HepG2 (cell line): ENCODE measurements around the gene WBP2NL. TPM values are rescaled to one million over a fixed set of nuclear protein-coding genes. Genes with fewer than 3 reads are reported as not detected.
A peak's percentile ranks its signal among the peaks of the same experiment; 100 is the strongest.

Experiments
- ATAC-seq: fragments of 200-7000 bp; cut with Tn5 transposase; 3 replicates; pipeline ENCODE4 v1.9.1; 2020; ENCODE audit warnings: mild to moderate bottlenecking, moderate library complexity
- BruUV-seq: library from RNA; stranded (reverse); fragments of 400-500 nt; replicated peaks from 2 replicates; lab custom pipeline; 2021; lab: Mats Ljungman, UMichigan
- CTCF ChIA-PET: fragments of 300-600 bp; formaldehyde crosslinking; extraction: SDS; loops from one replicate; lab custom pipeline; 2021; ENCODE audit warnings: low total read pairs, inconsistent platforms, low intra/inter-chr PET ratio; lab: Yijun Ruan, JAX
- POLR2A ChIA-PET: fragments of 350-600 bp; sonication (Branson Sonifier 250); formaldehyde crosslinking; loops from one replicate; lab custom pipeline; 2020; ENCODE audit warnings: antibody characterized with exemption, inconsistent platforms; lab: Yijun Ruan, JAX
- DNase-seq: peaks from one replicate; pipeline ENCODE4 v3.0.0-alpha.2; 2015; ENCODE audit warnings: low spot score
- FAIRE-seq: peaks from 3 replicates; lab custom pipeline; 2011; peaks lifted over from hg19 to GRCh38; lab: Jason Lieb, UNC
- H2AFZ ChIP-seq: one replicate; pipeline ENCODE4 v1.6.1; 2011; ENCODE audit warnings: low read length, inconsistent platforms
- H3K27ac ChIP-seq: fragments of 300-600 bp; 3 replicates; pipeline ENCODE4 v1.8.0; 2011; ENCODE audit warnings: mixed run types, mild to moderate bottlenecking, mixed read lengths, low read length, inconsistent platforms; ENCODE audit not compliant: insufficient read depth; ENCODE audit errors: extremely low read length
- H3K27me3 ChIP-seq, 2 experiments: fragments of 200-600 bp in 1 of 2; 2 replicates in 1 of 2; 3 replicates in 1 of 2; pipeline versions ENCODE4 v1.6.0 to v1.8.0; 2011; ENCODE audit warnings: low read length in 2 of 2, mild to moderate bottlenecking in 2 of 2, moderate library complexity in 2 of 2, inconsistent platforms in 1 of 2; ENCODE audit not compliant: insufficient read depth in 2 of 2, control insufficient read depth in 1 of 2
- H3K36me3 ChIP-seq, 2 experiments: fragments of 200-600 bp in 1 of 2; replicated peaks in 1 of 2; 2 replicates in 1 of 2; 3 replicates in 1 of 2; pipeline versions ENCODE4 v1.5.1 to v1.8.0; 2011; ENCODE audit warnings: low read length in 2 of 2, inconsistent platforms in 1 of 2; ENCODE audit not compliant: insufficient read depth in 2 of 2, control insufficient read depth in 1 of 2
- H3K4me1 ChIP-seq: 2 replicates; pipeline ENCODE4 v1.5.1; 2012; ENCODE audit warnings: low read length, inconsistent platforms; ENCODE audit not compliant: insufficient read depth
- H3K4me2 ChIP-seq: 2 replicates; pipeline ENCODE4 v1.6.0; 2011; ENCODE audit warnings: low read depth, low read length, inconsistent platforms
- H3K4me3 ChIP-seq, 3 experiments: fragments of 200-600 bp in 1 of 3; sonication (generic), shearing (Covaris generic) in 1 of 3; replicated peaks in 1 of 3; 2 replicates each; pipeline ENCODE4 v1.5.1; 2011 to 2016; ENCODE audit warnings: low read length in 3 of 3, inconsistent platforms in 2 of 3, low read depth in 2 of 3, mild to moderate bottlenecking in 2 of 3, control low read depth in 1 of 3, mixed read lengths in 1 of 3; ENCODE audit not compliant: insufficient read depth in 1 of 3
- H3K79me2 ChIP-seq: one replicate; pipeline ENCODE4 v1.6.1; 2011; ENCODE audit warnings: low read length, inconsistent platforms; ENCODE audit not compliant: insufficient read depth
- H3K9ac ChIP-seq: 2 replicates; pipeline ENCODE4 v1.6.0; 2011; ENCODE audit warnings: mild to moderate bottlenecking, low read depth, low read length, inconsistent platforms; ENCODE audit not compliant: insufficient read depth
- H3K9me3 ChIP-seq: 2 replicates; pipeline ENCODE4 v1.5.1; 2012; ENCODE audit warnings: mild to moderate bottlenecking, low read length
- H4K20me1 ChIP-seq: 2 replicates; pipeline ENCODE4 v1.6.0; 2011; ENCODE audit warnings: inconsistent platforms, mild to moderate bottlenecking, low read length, moderate library complexity; ENCODE audit not compliant: insufficient read depth
- ARHGAP35 ChIP-seq: sonication (generic); formaldehyde crosslinking; IDR thresholded peaks from 2 replicates; pipeline ENCODE4 v1.9.0; 2022; ENCODE audit warnings: mild to moderate bottlenecking, inconsistent platforms, moderate library complexity, missing genetic modification reagents, borderline replicate concordance
- ATF7 ChIP-seq, 2 experiments: fragments of 450-650 bp in 1 of 2; sonication (generic) in 1 of 2; formaldehyde crosslinking in 1 of 2; IDR thresholded peaks; 2 replicates each; pipeline versions ENCODE4 v1.4.0 to v1.6.1; 2016 to 2020; ENCODE audit warnings: antibody characterized with exemption in 1 of 2, mild to moderate bottlenecking in 1 of 2, missing genetic modification reagents in 1 of 2
- CEBPB ChIP-seq: IDR thresholded peaks from 2 replicates; pipeline ENCODE4 v1.6.1; 2011; ENCODE audit warnings: low read depth, low read length, improper control_type of control experiment, borderline replicate concordance
- CEBPG ChIP-seq: IDR thresholded peaks from 2 replicates; pipeline ENCODE4 v1.6.1; 2016
- CREB1 ChIP-seq, 2 experiments: fragments of 450-650 bp in 1 of 2; IDR thresholded peaks; 2 replicates each; pipeline ENCODE4 v1.6.1; 2016 to 2017; ENCODE audit warnings: control low read depth in 1 of 2, mild to moderate bottlenecking in 1 of 2, missing compliant biosample characterization in 1 of 2, missing genetic modification characterization in 1 of 2
- FOXP1 ChIP-seq, 2 experiments: fragments of 450-650 bp in 1 of 2; IDR thresholded peaks; 2 replicates each; pipeline ENCODE4 v1.6.1; 2017 to 2018; ENCODE audit warnings: antibody characterized with exemption in 1 of 2
- GATAD2A ChIP-seq: IDR thresholded peaks from 2 replicates; pipeline ENCODE4 v1.6.1; 2016
- HNF4A ChIP-seq: sonication (generic); formaldehyde crosslinking; IDR thresholded peaks from 2 replicates; pipeline ENCODE4 v1.4.0; 2020; ENCODE audit warnings: missing genetic modification reagents
- KLF13 ChIP-seq: sonication (generic); formaldehyde crosslinking; IDR thresholded peaks from 2 replicates; pipeline ENCODE4 v1.4.0; 2020; ENCODE audit warnings: mild to moderate bottlenecking, missing genetic modification reagents
- SNAI1 ChIP-seq: sonication (generic); formaldehyde crosslinking; IDR thresholded peaks from 2 replicates; pipeline ENCODE4 v1.5.0; 2020; ENCODE audit warnings: mild to moderate bottlenecking, missing genetic modification reagents, borderline replicate concordance
- SOX6 ChIP-seq, 2 experiments: fragments of 450-650 bp in 1 of 2; sonication (generic) in 1 of 2; formaldehyde crosslinking in 1 of 2; IDR thresholded peaks; 2 replicates each; pipeline versions ENCODE4 v1.4.0 to v1.6.1; 2017 to 2020; ENCODE audit warnings: antibody characterized with exemption in 1 of 2, mild to moderate bottlenecking in 1 of 2, missing genetic modification reagents in 1 of 2
- ZFP36 ChIP-seq: fragments of 150-350 bp; IDR thresholded peaks from 2 replicates; pipeline ENCODE4 v1.6.1; 2018; ENCODE audit warnings: borderline replicate concordance, low read length, low read depth; ENCODE audit not compliant: partially characterized antibody
- ZNF572 ChIP-seq: sonication (generic); formaldehyde crosslinking; IDR thresholded peaks from 2 replicates; pipeline ENCODE4 v1.5.1; 2020; ENCODE audit warnings: mild to moderate bottlenecking, missing genetic modification reagents
- ZNF614 ChIP-seq: IDR thresholded peaks from 2 replicates; pipeline ENCODE4 v1.6.1; 2018; ENCODE audit warnings: missing biosample characterization, missing genetic modification reagents, inconsistent platforms, borderline replicate concordance
- ZNF644 ChIP-seq: IDR thresholded peaks from 2 replicates; pipeline ENCODE4 v1.6.1; 2016; ENCODE audit warnings: low read depth
- ZNF724P ChIP-seq: sonication (generic); formaldehyde crosslinking; IDR thresholded peaks from 2 replicates; pipeline ENCODE4 v1.8.0; 2022; ENCODE audit warnings: missing genetic modification reagents, borderline replicate concordance
- ZNF879 ChIP-seq: sonication (generic); formaldehyde crosslinking; IDR thresholded peaks from 2 replicates; pipeline ENCODE4 v1.8.1; 2023; ENCODE audit warnings: missing genetic modification reagents
- WGBS: methylation state at CpG from one replicate; pipeline ENCODE4 v1.1.6; 2017; ENCODE audit warnings: low lambda C conversion rate; 5-methylcytosine and 5-hydroxymethylcytosine counted together
- in situ Hi-C: cut with HindIII; loops from 2 replicates; pipeline ENCODE4 v1.10.0; 2017; ENCODE audit warnings: low pct_unique_long_range_greater_than_20kb; ENCODE audit not compliant: extremely low pct_ligation_motif_present
- intact Hi-C: fragments of 100-400 bp; cut with micrococcal nuclease; formaldehyde crosslinking; loops from one replicate; pipeline ENCODE4 v1.10.0; 2022; ENCODE audit not compliant: unreplicated experiment
- polyA plus RNA-seq, 8 experiments: library from polyadenylated mRNA; depleted of rRNA in 3 of 8; stranded (reverse) in 7 of 8; unstranded in 1 of 8; fragments of >200 nt; fragmentation: Illumina TruSeq in 4 of 8; extraction: Trizol in 4 of 8; gene quantifications; 2 replicates each; pipeline versions ENCODE4 v1.2.1 to v1.2.3, GENCODE V29; 2011 to 2016; ENCODE audit warnings: low read depth in 4 of 8, missing spikeins in 1 of 8, mixed read lengths in 1 of 8; ENCODE audit not compliant: insufficient read depth in 1 of 8
- total RNA-seq, 5 experiments: library from RNA; depleted of rRNA; stranded (reverse); fragments of >200 nt; fragmentation: Illumina TruSeq; extraction: Trizol; gene quantifications; 2 replicates each; pipeline ENCODE4 v1.2.3, GENCODE V29; 2016; ENCODE audit warnings: low read depth in 1 of 5
- TF ChIP-seq, protein P1 (sequence below): IDR thresholded peaks from 2 replicates; pipeline ENCODE4 v1.6.1; 2016
- TF ChIP-seq, protein P2 (sequence below): sonication (generic); formaldehyde crosslinking; IDR thresholded peaks from 2 replicates; pipeline ENCODE4 v1.4.0; 2020; ENCODE audit warnings: missing genetic modification reagents, borderline replicate concordance

The WBP2NL gene
- total and polyA plus RNA-seq, 2 of the 13 experiments (the other 11 are each of a cell fraction or from before 2014, with no cell fraction given), result not detected

DNA sequence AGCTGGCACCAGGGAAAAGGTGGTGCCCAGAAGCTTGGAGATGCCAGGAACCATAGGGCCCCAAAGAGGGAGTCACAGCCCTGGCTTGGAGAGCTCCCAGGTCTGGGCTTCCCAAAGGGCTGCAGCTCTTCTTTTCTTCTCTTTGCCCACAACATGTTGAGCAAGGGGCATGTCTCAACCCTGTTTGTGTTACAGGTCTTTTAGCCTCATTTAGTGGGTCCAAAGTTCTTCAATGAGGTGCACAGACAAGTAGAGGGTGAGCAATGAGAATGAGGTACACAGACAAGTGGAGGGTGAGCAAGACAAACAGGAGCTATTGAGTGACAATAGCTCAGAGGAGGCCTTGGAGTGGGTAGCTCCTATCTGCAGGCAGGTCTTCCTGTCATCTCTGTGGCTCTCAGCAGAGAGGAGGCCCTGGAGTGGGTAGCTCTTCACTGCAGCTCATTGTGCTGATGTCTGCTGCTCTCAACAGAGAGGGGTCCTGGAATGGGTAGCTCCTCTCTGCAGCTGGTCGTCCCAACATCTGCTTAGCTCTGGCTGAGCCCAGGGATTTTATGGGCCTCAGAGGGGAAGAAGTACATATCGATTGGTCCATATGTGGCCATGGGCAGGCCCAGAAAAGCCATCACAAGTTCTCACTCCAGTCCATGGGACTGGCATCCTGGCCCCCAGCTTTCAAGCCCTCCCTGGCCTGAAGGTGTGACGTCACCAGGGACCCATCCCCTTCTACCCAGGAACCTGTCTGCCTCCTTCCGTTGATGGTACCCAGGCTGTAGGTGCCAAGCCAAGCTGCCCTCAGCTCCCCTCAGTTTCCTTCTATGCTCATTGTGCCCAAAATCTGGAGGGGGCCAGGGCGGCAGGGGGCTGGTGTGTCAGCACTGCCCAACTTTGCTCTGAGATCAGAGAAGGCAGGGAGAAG lies 34.9 kb downstream of the WBP2NL start:
- Histone ChIP-seq H3K79me2 (no peaks in the 10 kb centered on the region), H3K9me3 (peaks cover 7% of the 10 kb centered on the region; the same call in 1 of the 2 replicates), H3K27ac (no peak overlapping the region), H2AFZ (no peak overlapping the region), H3K4me3 (no peak overlapping the region), H4K20me1 (no peaks in the 10 kb centered on the region), H3K9ac (no peak overlapping the region), H3K4me1 (peaks cover 10% of the 10 kb centered on the region; the same call in 1 of the 2 replicates), H3K27me3 (no peaks in the 10 kb centered on the region), H3K36me3 (no peaks in the 10 kb centered on the region), H3K4me2 (no peak overlapping the region)
- 6% methylated on average over 3 of the region's 5 CpGs for WGBS
- in situ Hi-C loops (no loop called here), intact Hi-C loops (no loop called here)
- FAIRE-seq, result no peak
- BruUV-seq, result no TSS peak
- ATAC-seq, result peak; percentile 80
- CTCF ChIA-PET, result no interaction called here
- DNase-seq, result peak; percentile 47
- POLR2A ChIA-PET, result interaction anchor here (1.0 to 1.2 kb wide), 2 partner anchors 46 to 58 kb away, joined by 3 to 4 read pairs; partner anchors contain the start of genes NDUFA6 and SMDT1
- TF ChIP-seq CREB1 (IDR thresholded peaks at IDR 0.05) (peak; percentile 96), CREB1 (CRISPR knock-in tag; IDR thresholded peaks at IDR 0.05) (no peak), ZNF644 (0 out of 2 replicates have a peak, but pooled peaks have one; percentile 25), CEBPB (peak; percentile 65; the same call in 1 of the 2 replicates), CEBPG (0 out of 2 replicates have a peak, but pooled peaks have one; percentile 13), ZNF614 (CRISPR knock-in tag) (no peak), ZNF572 (CRISPR knock-in tag) (no peak), ZNF879 (CRISPR knock-in tag) (no peak), ZNF724P (CRISPR knock-in tag) (no peak), KLF13 (no peak), FOXP1 (IDR thresholded peaks at IDR 0.05) (no peak), FOXP1 (CRISPR knock-in tag; IDR thresholded peaks at IDR 0.05) (0 out of 2 replicates have a peak, but pooled peaks have one; percentile 21), SOX6 (IDR thresholded peaks at IDR 0.05) (no peak), SOX6 (CRISPR knock-in tag; IDR thresholded peaks at IDR 0.05) (peak; percentile 41; the same call in 1 of the 2 replicates), SNAI1 (CRISPR knock-in tag) (no peak), ZFP36 (no peak), ARHGAP35 (CRISPR knock-in tag) (no peak), ATF7 (IDR thresholded peaks at IDR 0.05) (peak; percentile 89), ATF7 (CRISPR knock-in tag; IDR thresholded peaks at IDR 0.05) (no peak), HNF4A (CRISPR knock-in tag) (peak; percentile 62), GATAD2A (CRISPR knock-in tag) (peak; percentile 41; the same call in 1 of the 2 replicates)
- TF ChIP-seq, protein P1, sequence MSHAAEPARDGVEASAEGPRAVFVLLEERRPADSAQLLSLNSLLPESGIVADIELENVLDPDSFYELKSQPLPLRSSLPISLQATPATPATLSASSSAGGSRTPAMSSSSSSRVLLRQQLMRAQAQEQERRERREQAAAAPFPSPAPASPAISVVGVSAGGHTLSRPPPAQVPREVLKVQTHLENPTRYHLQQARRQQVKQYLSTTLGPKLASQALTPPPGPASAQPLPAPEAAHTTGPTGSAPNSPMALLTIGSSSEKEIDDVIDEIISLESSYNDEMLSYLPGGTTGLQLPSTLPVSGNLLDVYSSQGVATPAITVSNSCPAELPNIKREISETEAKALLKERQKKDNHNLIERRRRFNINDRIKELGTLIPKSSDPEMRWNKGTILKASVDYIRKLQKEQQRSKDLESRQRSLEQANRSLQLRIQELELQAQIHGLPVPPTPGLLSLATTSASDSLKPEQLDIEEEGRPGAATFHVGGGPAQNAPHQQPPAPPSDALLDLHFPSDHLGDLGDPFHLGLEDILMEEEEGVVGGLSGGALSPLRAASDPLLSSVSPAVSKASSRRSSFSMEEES (CRISPR knock-in tag), result no peak
- TF ChIP-seq, protein P2, sequence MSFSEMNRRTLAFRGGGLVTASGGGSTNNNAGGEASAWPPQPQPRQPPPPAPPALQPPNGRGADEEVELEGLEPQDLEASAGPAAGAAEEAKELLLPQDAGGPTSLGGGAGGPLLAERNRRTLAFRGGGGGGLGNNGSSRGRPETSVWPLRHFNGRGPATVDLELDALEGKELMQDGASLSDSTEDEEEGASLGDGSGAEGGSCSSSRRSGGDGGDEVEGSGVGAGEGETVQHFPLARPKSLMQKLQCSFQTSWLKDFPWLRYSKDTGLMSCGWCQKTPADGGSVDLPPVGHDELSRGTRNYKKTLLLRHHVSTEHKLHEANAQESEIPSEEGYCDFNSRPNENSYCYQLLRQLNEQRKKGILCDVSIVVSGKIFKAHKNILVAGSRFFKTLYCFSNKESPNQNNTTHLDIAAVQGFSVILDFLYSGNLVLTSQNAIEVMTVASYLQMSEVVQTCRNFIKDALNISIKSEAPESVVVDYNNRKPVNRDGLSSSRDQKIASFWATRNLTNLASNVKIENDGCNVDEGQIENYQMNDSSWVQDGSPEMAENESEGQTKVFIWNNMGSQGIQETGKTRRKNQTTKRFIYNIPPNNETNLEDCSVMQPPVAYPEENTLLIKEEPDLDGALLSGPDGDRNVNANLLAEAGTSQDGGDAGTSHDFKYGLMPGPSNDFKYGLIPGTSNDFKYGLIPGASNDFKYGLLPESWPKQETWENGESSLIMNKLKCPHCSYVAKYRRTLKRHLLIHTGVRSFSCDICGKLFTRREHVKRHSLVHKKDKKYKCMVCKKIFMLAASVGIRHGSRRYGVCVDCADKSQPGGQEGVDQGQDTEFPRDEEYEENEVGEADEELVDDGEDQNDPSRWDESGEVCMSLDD (CRISPR knock-in tag), result no peak
